ENCODE data around the gene ORAI3. TPM values are rescaled to one million over a fixed set of nuclear protein-coding genes. Genes with fewer than 3 reads are reported as not detected.

Gene ORAI3
- polyA plus RNA-seq, 2 of the 4 experiments (the other 2 are of a cell fraction): 10.5 to 14.1 TPM

- under 1% methylated on average over 34 of the region's 42 CpGs for WGBS (ENCODE audit: missing lambda C conversion rate)
- Histone ChIP-seq H3K4me2 (peak overlapping the region; percentile 82), H3K4me1 (peaks cover 12% of the 10 kb centered on the region; the same call in 2 of the 3 replicates), H3K9me3 (no peaks in the 10 kb centered on the region), H3K27ac (peak overlapping the region; percentile 99), H3K4me3 (peak overlapping the region; percentile 87)
- CTCF ChIA-PET: interaction anchor here (1.0 kb wide), 1 partner anchor 18 kb away, joined by 4 read pairs; no protein-coding TSS in a partner anchor
- DNase-seq (ENCODE audit: low read depth in 1 of 2, low spot score in 1 of 2) (peak; percentile 97 to 100), ATAC-seq (peak; percentile 80 to 91), FAIRE-seq (peak; percentile 92)
- POLR2A ChIA-PET: no interaction called here
- peak; percentile 50 for TF ChIP-seq REST (IDR thresholded peaks at IDR 0.05)
- 0 out of 2 replicates have a peak, but pooled peaks have one; percentile 37 for TF ChIP-seq E2F6 (IDR thresholded peaks at IDR 0.05; ENCODE audit: borderline replicate concordance, low read depth)
- TF ChIP-seq HMGXB4 (CRISPR knock-in tag; IDR thresholded peaks at IDR 0.05; ENCODE audit: borderline replicate concordance): no peak
- no peak for TF ChIP-seq ESRRA (IDR thresholded peaks at IDR 0.05; ENCODE audit: borderline replicate concordance, low read length)
- TF ChIP-seq KDM5A (IDR thresholded peaks at IDR 0.05): no peak
- peak; percentile 27 to 51; a peak in 2 of 5 replicates for TF ChIP-seq JUN (IDR thresholded peaks at IDR 0.05)
- TF ChIP-seq TFCP2L1 (CRISPR knock-in tag; IDR thresholded peaks at IDR 0.05): 0 out of 2 replicates have a peak, but pooled peaks have one; percentile 34
- peak; percentile 49 for TF ChIP-seq CHD2 (IDR thresholded peaks at IDR 0.05; ENCODE audit: low read length, partially characterized antibody)
- TF ChIP-seq CEBPB (IDR thresholded peaks at IDR 0.05): 0 out of 4 replicates have a peak, but pooled peaks of 1 of the 2 experiments have one; percentile 3
Observed at GRCh38 chr16:30922420-30922959, 26.4 kb upstream of the ORAI3 start.

GRCh38 chr16:30922960-30923535, 25.8 kb upstream of the ORAI3 start:
- WGBS (ENCODE audit: missing lambda C conversion rate): under 1% methylated on average over 32 of the region's 33 CpGs
- H3K4me3 ChIP-seq: peak overlapping the region; percentile 87
- H3K27ac ChIP-seq: peak overlapping the region; percentile 99
- no peaks in the 10 kb centered on the region for H3K9me3 ChIP-seq
- TF ChIP-seq RFX5 (IDR thresholded peaks at IDR 0.05) (no peak), JUN (IDR thresholded peaks at IDR 0.05) (peak; percentile 13 to 55; a peak in 2 of 5 replicates), BCL3 (IDR thresholded peaks at IDR 0.05) (0 out of 3 replicates have a peak, but pooled peaks have one; percentile 37), EP300 (IDR thresholded peaks at IDR 0.05) (no peak), HEYL (CRISPR knock-in tag; IDR thresholded peaks at IDR 0.05) (no peak), HOXB5 (CRISPR knock-in tag; IDR thresholded peaks at IDR 0.05) (no peak), KDM5A (IDR thresholded peaks at IDR 0.05) (peak; percentile 82), PBX3 (IDR thresholded peaks at IDR 0.05) (no peak), GATA3 (IDR thresholded peaks at IDR 0.05; ENCODE audit: borderline replicate concordance) (0 out of 2 replicates have a peak, but pooled peaks have one; percentile 28), HOXA7 (CRISPR knock-in tag; IDR thresholded peaks at IDR 0.05) (no peak), USF2 (IDR thresholded peaks at IDR 0.05) (peak; percentile 10; the same call in 1 of the 2 replicates), FOSL2 (IDR thresholded peaks at IDR 0.05) (no peak), FOSL2 (CRISPR knock-in tag; IDR thresholded peaks at IDR 0.05) (peak; percentile 18; the same call in 1 of the 2 replicates), SMC3 (IDR thresholded peaks at IDR 0.05) (no peak), MAX (IDR thresholded peaks at IDR 0.05) (peak; percentile 48), POLR2A (IDR thresholded peaks at IDR 0.05; ENCODE audit: low read length) (peak; percentile 67), SREBF2 (IDR thresholded peaks at IDR 0.05) (no peak), PHF8 (IDR thresholded peaks at IDR 0.05; ENCODE audit: borderline replicate concordance, low read depth) (peak; percentile 14; the same call in 1 of the 2 replicates)
- FAIRE-seq: peak; percentile 54
- peak; percentile 78 to 89 for ATAC-seq
- peak overlapping the region; percentile 97 for H3K4me2 ChIP-seq
- peaks cover 15% of the 10 kb centered on the region; the same call in 2 of the 3 replicates for H3K4me1 ChIP-seq
- ChIA-PET CTCF (no interaction called here), POLR2A (interaction anchor here (0.6 to 1.0 kb wide), 3 partner anchors 17 to 144 kb away, joined by 3 read pairs; no protein-coding TSS in a partner anchor)
- peak; percentile 97 to 99 for DNase-seq (ENCODE audit: low read depth in 1 of 2, low spot score in 1 of 2)
